ENCODE results near the gene GPC6.

DNA sequence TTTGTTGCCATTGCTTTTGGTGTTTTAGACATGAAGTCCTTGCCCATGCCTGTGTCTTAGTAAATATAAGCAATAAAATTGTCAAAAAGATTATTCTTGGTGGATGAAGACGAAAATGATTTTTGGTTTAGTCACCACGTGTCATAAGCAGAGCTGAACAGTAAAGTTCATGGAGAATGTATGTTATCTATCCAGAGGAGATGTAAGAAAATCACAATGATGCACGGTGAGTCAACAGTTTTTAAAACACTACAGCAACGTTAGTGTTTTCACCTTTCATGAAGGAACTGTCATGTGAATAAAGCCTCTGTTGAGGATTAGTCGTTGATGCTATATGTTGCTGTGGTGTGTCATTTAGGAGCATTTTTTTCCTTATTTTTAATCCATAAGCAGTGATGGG, 137.6 kb downstream of the GPC6 start:
- TF ChIP-seq, protein P1, sequence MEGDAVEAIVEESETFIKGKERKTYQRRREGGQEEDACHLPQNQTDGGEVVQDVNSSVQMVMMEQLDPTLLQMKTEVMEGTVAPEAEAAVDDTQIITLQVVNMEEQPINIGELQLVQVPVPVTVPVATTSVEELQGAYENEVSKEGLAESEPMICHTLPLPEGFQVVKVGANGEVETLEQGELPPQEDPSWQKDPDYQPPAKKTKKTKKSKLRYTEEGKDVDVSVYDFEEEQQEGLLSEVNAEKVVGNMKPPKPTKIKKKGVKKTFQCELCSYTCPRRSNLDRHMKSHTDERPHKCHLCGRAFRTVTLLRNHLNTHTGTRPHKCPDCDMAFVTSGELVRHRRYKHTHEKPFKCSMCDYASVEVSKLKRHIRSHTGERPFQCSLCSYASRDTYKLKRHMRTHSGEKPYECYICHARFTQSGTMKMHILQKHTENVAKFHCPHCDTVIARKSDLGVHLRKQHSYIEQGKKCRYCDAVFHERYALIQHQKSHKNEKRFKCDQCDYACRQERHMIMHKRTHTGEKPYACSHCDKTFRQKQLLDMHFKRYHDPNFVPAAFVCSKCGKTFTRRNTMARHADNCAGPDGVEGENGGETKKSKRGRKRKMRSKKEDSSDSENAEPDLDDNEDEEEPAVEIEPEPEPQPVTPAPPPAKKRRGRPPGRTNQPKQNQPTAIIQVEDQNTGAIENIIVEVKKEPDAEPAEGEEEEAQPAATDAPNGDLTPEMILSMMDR (conservative IDR thresholded peaks at IDR 0.05; ENCODE audit: low read length): no peak
- no peak for TF ChIP-seq EZH2phosphoT487 (IDR thresholded peaks at IDR 0.05; ENCODE audit: borderline replicate concordance, low read depth, low read length)

Measured in OCI-LY7 (cell line).